Neural cell (in vitro differentiated cells): Measurements from ENCODE around the gene GC.

Experiments used
- EP300 ChIP-seq: fragments of 450-650 bp; conservative IDR thresholded peaks from 2 replicates; pipeline ENCODE4 v1.6.1; 2014; ENCODE audit warnings: antibody characterized with exemption, mild to moderate bottlenecking, moderate library complexity; ENCODE audit not compliant: poor library complexity, severe bottlenecking
- EZH2 ChIP-seq: fragments of 200-600, 300-800 bp; shearing (Covaris generic), sonication (generic); IDR thresholded peaks from 2 replicates; pipeline ENCODE4 v1.6.1; 2014; ENCODE audit warnings: antibody characterized with exemption, low read length, borderline replicate concordance, mild to moderate bottlenecking; ENCODE audit not compliant: insufficient read depth, poor library complexity, severe bottlenecking
- MXI1 ChIP-seq: fragments of 450-650 bp; conservative IDR thresholded peaks from 2 replicates; pipeline ENCODE4 v1.6.1; 2014; ENCODE audit warnings: antibody characterized with exemption, mild to moderate bottlenecking; ENCODE audit not compliant: poor library complexity, severe bottlenecking
- POLR2AphosphoS5 ChIP-seq: IDR thresholded peaks from 2 replicates; pipeline ENCODE4 v1.6.1; 2012
- RAD21 ChIP-seq: fragments of 450-650 bp; conservative IDR thresholded peaks from 2 replicates; pipeline ENCODE4 v1.6.1; 2014; ENCODE audit warnings: antibody characterized with exemption, mild to moderate bottlenecking, moderate library complexity
- SMC3 ChIP-seq: fragments of 450-650 bp; conservative IDR thresholded peaks from 2 replicates; pipeline ENCODE4 v1.6.1; 2014; ENCODE audit warnings: antibody characterized with exemption, mild to moderate bottlenecking, moderate library complexity; ENCODE audit not compliant: poor library complexity
- TAF1 ChIP-seq: IDR thresholded peaks from 2 replicates; pipeline ENCODE4 v1.6.1; 2012; ENCODE audit warnings: low read depth
- TF ChIP-seq, protein P1 (sequence below): fragments of 450-650 bp; IDR thresholded peaks from 2 replicates; pipeline ENCODE4 v1.5.1; 2014; ENCODE audit warnings: antibody characterized with exemption, mild to moderate bottlenecking, moderate library complexity; ENCODE audit not compliant: poor library complexity, severe bottlenecking
- TF ChIP-seq, protein P2 (sequence below): IDR thresholded peaks from 2 replicates; pipeline ENCODE4 v1.6.1; 2012; ENCODE audit warnings: borderline replicate concordance

DNA sequence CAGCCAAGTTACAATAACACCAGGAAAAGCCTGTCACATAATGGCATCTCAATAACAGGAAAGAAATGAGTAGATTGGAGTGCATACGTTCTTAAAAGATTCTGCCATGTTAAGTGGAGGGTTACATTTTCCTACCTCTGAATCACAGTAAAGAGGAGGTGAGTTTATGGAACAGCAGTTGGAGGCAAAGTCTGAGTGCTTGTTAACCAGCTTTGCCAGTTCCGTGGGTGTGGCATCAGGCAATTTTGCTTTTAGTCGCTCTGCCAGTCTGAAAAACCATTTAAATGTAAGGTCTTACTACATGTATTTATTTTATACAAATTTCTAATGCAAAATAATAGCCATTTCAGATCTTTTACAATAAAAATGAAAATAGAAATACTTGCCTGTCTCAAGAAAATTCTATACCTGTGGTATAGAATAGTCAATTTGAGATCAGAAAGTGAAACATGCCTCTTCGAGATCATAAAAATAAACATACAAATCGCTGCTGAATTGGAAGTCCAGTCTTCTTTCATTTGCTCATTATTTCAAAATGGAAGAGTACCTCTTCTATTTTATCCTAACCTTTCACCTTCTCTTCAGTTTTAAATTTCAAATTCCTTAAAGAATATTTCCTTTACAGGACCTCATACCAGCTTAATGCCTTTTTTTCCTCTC, 31.4 kb downstream of the GC start:
- TF ChIP-seq, protein P1, sequence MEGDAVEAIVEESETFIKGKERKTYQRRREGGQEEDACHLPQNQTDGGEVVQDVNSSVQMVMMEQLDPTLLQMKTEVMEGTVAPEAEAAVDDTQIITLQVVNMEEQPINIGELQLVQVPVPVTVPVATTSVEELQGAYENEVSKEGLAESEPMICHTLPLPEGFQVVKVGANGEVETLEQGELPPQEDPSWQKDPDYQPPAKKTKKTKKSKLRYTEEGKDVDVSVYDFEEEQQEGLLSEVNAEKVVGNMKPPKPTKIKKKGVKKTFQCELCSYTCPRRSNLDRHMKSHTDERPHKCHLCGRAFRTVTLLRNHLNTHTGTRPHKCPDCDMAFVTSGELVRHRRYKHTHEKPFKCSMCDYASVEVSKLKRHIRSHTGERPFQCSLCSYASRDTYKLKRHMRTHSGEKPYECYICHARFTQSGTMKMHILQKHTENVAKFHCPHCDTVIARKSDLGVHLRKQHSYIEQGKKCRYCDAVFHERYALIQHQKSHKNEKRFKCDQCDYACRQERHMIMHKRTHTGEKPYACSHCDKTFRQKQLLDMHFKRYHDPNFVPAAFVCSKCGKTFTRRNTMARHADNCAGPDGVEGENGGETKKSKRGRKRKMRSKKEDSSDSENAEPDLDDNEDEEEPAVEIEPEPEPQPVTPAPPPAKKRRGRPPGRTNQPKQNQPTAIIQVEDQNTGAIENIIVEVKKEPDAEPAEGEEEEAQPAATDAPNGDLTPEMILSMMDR, result no peak
- no peak for TF ChIP-seq TAF1
- TF ChIP-seq, protein P2, sequence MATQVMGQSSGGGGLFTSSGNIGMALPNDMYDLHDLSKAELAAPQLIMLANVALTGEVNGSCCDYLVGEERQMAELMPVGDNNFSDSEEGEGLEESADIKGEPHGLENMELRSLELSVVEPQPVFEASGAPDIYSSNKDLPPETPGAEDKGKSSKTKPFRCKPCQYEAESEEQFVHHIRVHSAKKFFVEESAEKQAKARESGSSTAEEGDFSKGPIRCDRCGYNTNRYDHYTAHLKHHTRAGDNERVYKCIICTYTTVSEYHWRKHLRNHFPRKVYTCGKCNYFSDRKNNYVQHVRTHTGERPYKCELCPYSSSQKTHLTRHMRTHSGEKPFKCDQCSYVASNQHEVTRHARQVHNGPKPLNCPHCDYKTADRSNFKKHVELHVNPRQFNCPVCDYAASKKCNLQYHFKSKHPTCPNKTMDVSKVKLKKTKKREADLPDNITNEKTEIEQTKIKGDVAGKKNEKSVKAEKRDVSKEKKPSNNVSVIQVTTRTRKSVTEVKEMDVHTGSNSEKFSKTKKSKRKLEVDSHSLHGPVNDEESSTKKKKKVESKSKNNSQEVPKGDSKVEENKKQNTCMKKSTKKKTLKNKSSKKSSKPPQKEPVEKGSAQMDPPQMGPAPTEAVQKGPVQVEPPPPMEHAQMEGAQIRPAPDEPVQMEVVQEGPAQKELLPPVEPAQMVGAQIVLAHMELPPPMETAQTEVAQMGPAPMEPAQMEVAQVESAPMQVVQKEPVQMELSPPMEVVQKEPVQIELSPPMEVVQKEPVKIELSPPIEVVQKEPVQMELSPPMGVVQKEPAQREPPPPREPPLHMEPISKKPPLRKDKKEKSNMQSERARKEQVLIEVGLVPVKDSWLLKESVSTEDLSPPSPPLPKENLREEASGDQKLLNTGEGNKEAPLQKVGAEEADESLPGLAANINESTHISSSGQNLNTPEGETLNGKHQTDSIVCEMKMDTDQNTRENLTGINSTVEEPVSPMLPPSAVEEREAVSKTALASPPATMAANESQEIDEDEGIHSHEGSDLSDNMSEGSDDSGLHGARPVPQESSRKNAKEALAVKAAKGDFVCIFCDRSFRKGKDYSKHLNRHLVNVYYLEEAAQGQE, result no peak
- TF ChIP-seq POLR2AphosphoS5, result no peak
- no peak for TF ChIP-seq EZH2
- no peak for TF ChIP-seq RAD21
- no peak for TF ChIP-seq EP300
- TF ChIP-seq SMC3, result no peak
- TF ChIP-seq MXI1, result no peak
